ENCODE results near the gene TRIP10.
"Not testable (repeated sequence)": the region's sequence is repeated elsewhere in the genome, so short reads cannot be mapped to it uniquely, and the experiment has no call there.

Gene TRIP10

GRCh38 chr19:6739883-6740588 lies 556 bp downstream of the TRIP10 start:
- Histone ChIP-seq H3K9ac (ENCODE audit: low read length) (peak overlapping the region; percentile 80), H3K4me3 (ENCODE audit: low read length) (peak overlapping the region; percentile 76), H3K27me3 (ENCODE audit: control insufficient read depth, insufficient read depth, low read length) (no peaks in the 10 kb centered on the region), H3K9me3 (ENCODE audit: control insufficient read depth, low read length) (no peaks in the 10 kb centered on the region), H3K36me3 (ENCODE audit: control insufficient read depth, insufficient read depth, low read length) (no peaks in the 10 kb centered on the region), H3K4me1 (ENCODE audit: control insufficient read depth, insufficient read depth, low read length) (peaks cover 49% of the 10 kb centered on the region)

- H3K9ac ChIP-seq (ENCODE audit: low read length): peak overlapping the region; percentile 80
- H3K9me3 ChIP-seq (ENCODE audit: control insufficient read depth, low read length): no peaks in the 10 kb centered on the region
- no peaks in the 10 kb centered on the region for H3K36me3 ChIP-seq (ENCODE audit: control insufficient read depth, insufficient read depth, low read length)
- peak overlapping the region; percentile 76 for H3K4me3 ChIP-seq (ENCODE audit: low read length)
- H3K27me3 ChIP-seq (ENCODE audit: control insufficient read depth, insufficient read depth, low read length): no peaks in the 10 kb centered on the region
- H3K4me1 ChIP-seq (ENCODE audit: control insufficient read depth, insufficient read depth, low read length): peaks cover 49% of the 10 kb centered on the region
These were observed 1.3 kb downstream of the TRIP10 start for GRCh38 chr19:6740589-6741343.

DNA sequence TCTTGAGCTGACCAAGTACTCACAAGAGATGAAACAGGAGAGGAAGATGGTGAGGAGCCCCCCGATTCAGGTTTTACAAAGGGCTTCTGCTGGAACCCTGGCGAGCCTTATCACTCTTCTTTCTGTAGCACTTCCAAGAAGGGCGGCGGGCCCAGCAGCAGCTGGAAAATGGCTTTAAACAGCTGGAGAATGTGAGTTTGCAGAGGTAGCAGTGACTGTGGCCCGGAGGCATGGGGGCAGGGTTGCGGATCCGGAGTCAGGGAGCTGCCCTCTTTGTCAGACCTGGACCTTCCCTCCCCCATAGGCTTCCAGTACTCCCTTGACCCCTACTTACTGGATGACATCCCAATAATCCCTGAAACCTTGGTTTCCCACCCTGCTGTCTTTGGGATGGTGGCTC lies 3.6 kb downstream of the TRIP10 start:
- Histone ChIP-seq H3K4me3 (ENCODE audit: low read length) (no peak overlapping the region), H3K9me3 (ENCODE audit: control insufficient read depth, low read length) (no peaks in the 10 kb centered on the region), H3K4me1 (ENCODE audit: control insufficient read depth, insufficient read depth, low read length) (peaks cover 39% of the 10 kb centered on the region), H3K27me3 (ENCODE audit: control insufficient read depth, insufficient read depth, low read length) (no peaks in the 10 kb centered on the region), H3K36me3 (ENCODE audit: control insufficient read depth, insufficient read depth, low read length) (peaks cover 5% of the 10 kb centered on the region), H3K9ac (ENCODE audit: low read length) (no peak overlapping the region)

DNA sequence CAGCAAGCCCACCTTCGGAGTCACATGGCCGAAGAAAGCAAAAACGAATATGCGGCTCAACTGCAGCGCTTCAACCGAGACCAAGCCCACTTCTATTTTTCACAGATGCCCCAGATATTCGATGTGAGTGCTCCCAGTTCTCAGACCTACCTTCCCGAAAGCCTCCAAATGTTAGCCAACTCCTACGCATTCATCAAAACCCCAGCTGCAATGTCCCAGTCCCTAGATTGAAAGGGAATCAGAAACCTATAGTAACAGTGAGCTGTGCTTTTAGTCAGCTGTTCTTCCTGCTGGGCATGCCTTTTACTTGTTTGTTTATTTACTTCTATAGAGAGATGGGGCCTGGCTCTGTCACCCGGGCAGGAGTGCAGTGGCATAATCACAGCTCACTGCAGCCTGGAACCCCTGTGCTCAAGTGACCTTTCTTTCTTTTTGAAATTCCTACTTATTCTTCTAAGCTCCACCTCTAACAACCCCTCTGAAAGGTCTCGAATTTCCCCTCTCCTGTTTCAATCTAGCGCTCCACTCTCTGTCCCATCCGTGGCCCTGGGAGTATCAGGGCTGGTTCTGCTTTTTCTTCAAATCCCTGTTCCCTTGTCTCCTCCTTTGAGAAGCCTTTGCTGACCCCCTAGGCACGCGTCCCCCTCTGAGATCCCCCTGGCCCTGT lies 4.4 kb downstream of the TRIP10 start:
- H3K36me3 ChIP-seq (ENCODE audit: control insufficient read depth, insufficient read depth, low read length): peaks cover 5% of the 10 kb centered on the region
- H3K9ac ChIP-seq (ENCODE audit: low read length): peak overlapping the region; percentile 54
- no peak overlapping the region for H3K4me3 ChIP-seq (ENCODE audit: low read length)
- peaks cover 31% of the 10 kb centered on the region for H3K4me1 ChIP-seq (ENCODE audit: control insufficient read depth, insufficient read depth, low read length)
- H3K27me3 ChIP-seq (ENCODE audit: control insufficient read depth, insufficient read depth, low read length): no peaks in the 10 kb centered on the region
- no peaks in the 10 kb centered on the region for H3K9me3 ChIP-seq (ENCODE audit: control insufficient read depth, low read length)

- H3K9ac ChIP-seq (ENCODE audit: low read length): peak overlapping the region; percentile 54
- peaks cover 5% of the 10 kb centered on the region for H3K36me3 ChIP-seq (ENCODE audit: control insufficient read depth, insufficient read depth, low read length)
- no peak overlapping the region for H3K4me3 ChIP-seq (ENCODE audit: low read length)
- H3K4me1 ChIP-seq (ENCODE audit: control insufficient read depth, insufficient read depth, low read length): peaks cover 27% of the 10 kb centered on the region
- H3K9me3 ChIP-seq (ENCODE audit: control insufficient read depth, low read length): no peaks in the 10 kb centered on the region
- no peaks in the 10 kb centered on the region for H3K27me3 ChIP-seq (ENCODE audit: control insufficient read depth, insufficient read depth, low read length)
These were observed 5.2 kb downstream of the TRIP10 start for GRCh38 chr19:6744381-6745301.

DNA sequence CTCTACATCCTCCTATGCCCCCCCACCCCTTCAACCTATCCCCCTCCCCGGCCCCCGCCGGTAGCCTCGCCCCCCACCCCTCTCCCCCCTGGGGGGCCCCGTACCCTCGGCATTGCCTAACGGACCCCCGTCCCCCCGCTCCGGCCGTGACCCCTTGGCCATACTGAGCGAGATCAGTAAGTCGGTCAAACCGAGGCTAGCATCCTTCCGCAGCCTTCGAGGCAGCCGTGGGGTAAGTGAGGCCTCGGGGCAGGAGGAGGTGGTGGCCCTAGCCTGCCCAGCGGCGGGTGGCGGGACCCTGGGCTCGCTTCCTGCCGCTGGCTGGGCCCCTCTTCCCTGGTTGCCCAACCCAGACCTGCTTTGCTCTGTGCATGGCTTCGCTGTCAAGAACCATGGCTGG lies 6.5 kb downstream of the TRIP10 start:
- Histone ChIP-seq H3K4me1 (ENCODE audit: control insufficient read depth, insufficient read depth, low read length) (peaks cover 23% of the 10 kb centered on the region), H3K9me3 (ENCODE audit: control insufficient read depth, low read length) (no peaks in the 10 kb centered on the region)

DNA sequence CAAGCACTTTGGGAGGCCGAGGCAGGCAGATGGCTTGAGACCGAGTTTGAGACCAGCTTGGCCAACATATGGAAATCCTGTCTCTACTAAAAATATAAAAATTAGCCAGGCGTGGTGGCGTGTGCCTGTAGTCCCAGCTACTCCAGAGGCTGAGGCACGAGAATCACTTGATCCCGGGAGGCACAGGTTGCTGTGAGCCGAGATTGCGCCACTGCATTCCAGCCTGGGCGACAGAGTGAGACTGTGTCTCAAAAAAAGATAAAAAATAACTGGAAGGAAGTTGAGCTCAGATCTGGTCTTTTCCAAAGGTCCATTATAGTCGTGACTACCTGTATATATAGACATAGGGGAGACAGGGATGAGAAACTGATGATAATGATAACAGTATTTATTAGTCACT lies 9.1 kb downstream of the TRIP10 start:
- H3K9ac ChIP-seq (ENCODE audit: low read length); H3K9me3 ChIP-seq (ENCODE audit: control insufficient read depth, low read length); H3K27me3 ChIP-seq (ENCODE audit: control insufficient read depth, insufficient read depth, low read length); H3K4me3 ChIP-seq (ENCODE audit: low read length): not testable (repeated sequence)
- Histone ChIP-seq H3K36me3 (ENCODE audit: control insufficient read depth, insufficient read depth, low read length) (peaks cover 10% of the 10 kb centered on the region), H3K4me1 (ENCODE audit: control insufficient read depth, insufficient read depth, low read length) (peaks cover 34% of the 10 kb centered on the region)

More for the DNA sequence above, 6.5 kb downstream of the TRIP10 start:
- H3K9ac ChIP-seq (ENCODE audit: low read length): no peak overlapping the region
- H3K27me3 ChIP-seq (ENCODE audit: control insufficient read depth, insufficient read depth, low read length): no peaks in the 10 kb centered on the region
- H3K4me3 ChIP-seq (ENCODE audit: low read length): no peak overlapping the region
- H3K36me3 ChIP-seq (ENCODE audit: control insufficient read depth, insufficient read depth, low read length): peaks cover 10% of the 10 kb centered on the region

- Histone ChIP-seq H3K4me3 (ENCODE audit: low read length) (no peak overlapping the region), H3K36me3 (ENCODE audit: control insufficient read depth, insufficient read depth, low read length) (peaks cover 10% of the 10 kb centered on the region), H3K4me1 (ENCODE audit: control insufficient read depth, insufficient read depth, low read length) (peaks cover 29% of the 10 kb centered on the region), H3K9ac (ENCODE audit: low read length) (no peak overlapping the region), H3K27me3 (ENCODE audit: control insufficient read depth, insufficient read depth, low read length) (no peaks in the 10 kb centered on the region), H3K9me3 (ENCODE audit: control insufficient read depth, low read length) (no peaks in the 10 kb centered on the region)
These were observed 10.6 kb downstream of the TRIP10 start for GRCh38 chr19:6750062-6750461.

- Histone ChIP-seq H3K9ac (ENCODE audit: low read length) (no peak overlapping the region), H3K4me1 (ENCODE audit: control insufficient read depth, insufficient read depth, low read length) (peaks cover 23% of the 10 kb centered on the region), H3K36me3 (ENCODE audit: control insufficient read depth, insufficient read depth, low read length) (peaks cover 10% of the 10 kb centered on the region), H3K4me3 (ENCODE audit: low read length) (no peak overlapping the region), H3K27me3 (ENCODE audit: control insufficient read depth, insufficient read depth, low read length) (no peaks in the 10 kb centered on the region), H3K9me3 (ENCODE audit: control insufficient read depth, low read length) (no peaks in the 10 kb centered on the region)
These were observed 11.7 kb downstream of the TRIP10 start for GRCh38 chr19:6751189-6751588.

DNA sequence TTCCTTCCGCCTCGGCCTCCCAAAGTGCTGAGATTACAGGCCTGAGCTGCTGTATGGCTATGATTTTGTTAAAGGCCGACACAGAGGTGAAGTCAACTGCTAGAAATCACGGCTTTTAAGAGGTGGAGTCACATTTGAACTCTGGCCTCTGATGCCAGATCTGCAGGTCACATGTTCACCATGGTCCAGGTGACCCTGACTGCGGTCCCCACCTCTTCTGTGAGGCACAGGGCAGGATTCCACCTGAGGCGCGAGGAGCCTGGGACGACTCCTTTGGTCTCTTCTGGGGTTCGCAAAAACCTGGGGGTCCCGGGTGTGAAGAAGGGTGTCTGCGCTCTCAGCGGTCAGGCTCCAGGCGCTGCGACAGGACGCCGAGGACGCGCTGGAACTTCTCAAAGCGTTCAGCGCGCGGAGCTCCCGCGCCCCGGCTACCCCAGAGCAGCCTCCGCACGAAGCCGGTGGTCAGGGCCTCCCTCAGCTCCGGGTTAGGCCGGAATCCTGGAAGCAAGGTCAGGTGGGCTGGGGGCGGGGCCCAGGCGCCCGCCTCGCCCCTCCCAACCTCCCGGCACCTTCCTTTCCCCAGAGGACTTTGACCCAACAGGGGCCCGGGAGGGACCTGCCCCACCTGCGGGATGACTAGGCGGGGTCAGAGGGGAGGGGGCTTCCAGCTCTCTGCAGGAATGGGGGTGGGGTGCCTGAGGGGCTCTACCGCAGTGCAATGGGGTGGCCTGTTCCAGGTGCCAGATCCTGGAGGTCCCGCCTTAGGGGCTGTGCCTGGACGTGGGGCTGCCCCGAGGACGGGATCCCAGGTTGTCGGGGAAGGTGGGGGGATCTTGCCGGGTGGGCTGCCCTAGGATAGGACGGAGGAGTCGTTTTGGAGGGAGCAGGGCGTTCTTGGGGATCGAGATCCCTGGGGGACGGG lies 13.0 kb downstream of the TRIP10 start:
- Histone ChIP-seq H3K9ac (ENCODE audit: low read length) (peak overlapping the region; percentile 37), H3K4me1 (ENCODE audit: control insufficient read depth, insufficient read depth, low read length) (peaks cover 23% of the 10 kb centered on the region), H3K27me3 (ENCODE audit: control insufficient read depth, insufficient read depth, low read length) (no peaks in the 10 kb centered on the region), H3K4me3 (ENCODE audit: low read length) (peak overlapping the region; percentile 31), H3K36me3 (ENCODE audit: control insufficient read depth, insufficient read depth, low read length) (peaks cover 6% of the 10 kb centered on the region), H3K9me3 (ENCODE audit: control insufficient read depth, low read length) (no peaks in the 10 kb centered on the region)

Data from mucosa of stomach (tissue), 1 donor.